Transverse colon (tissue), 3 donors: ENCODE data around the gene SYNE3.

Experiments
- EP300 ChIP-seq: sonication (generic); formaldehyde crosslinking; IDR thresholded peaks from one replicate; pipeline ENCODE4 v1.6.1; 2017; ENCODE audit warnings: antibody characterized with exemption, low read depth
- POLR2A ChIP-seq: fragments of 450-650 bp; IDR thresholded peaks from one replicate; pipeline ENCODE4 v1.6.1; 2016; ENCODE audit warnings: antibody characterized with exemption, mild to moderate bottlenecking, moderate library complexity
- TF ChIP-seq, protein P1 (sequence below), 5 experiments: fragments of 200-600 bp in 3 of 5; fragments of 450-650 bp in 2 of 5; sonication (generic) in 3 of 5; IDR thresholded peaks; 1 replicate in 2 of 5; 2 replicates in 3 of 5; pipeline ENCODE4 v1.5.1; 2016 to 2017; ENCODE audit warnings: antibody characterized with exemption in 5 of 5, inconsistent platforms in 3 of 5, mild to moderate bottlenecking in 2 of 5, moderate library complexity in 1 of 5

DNA sequence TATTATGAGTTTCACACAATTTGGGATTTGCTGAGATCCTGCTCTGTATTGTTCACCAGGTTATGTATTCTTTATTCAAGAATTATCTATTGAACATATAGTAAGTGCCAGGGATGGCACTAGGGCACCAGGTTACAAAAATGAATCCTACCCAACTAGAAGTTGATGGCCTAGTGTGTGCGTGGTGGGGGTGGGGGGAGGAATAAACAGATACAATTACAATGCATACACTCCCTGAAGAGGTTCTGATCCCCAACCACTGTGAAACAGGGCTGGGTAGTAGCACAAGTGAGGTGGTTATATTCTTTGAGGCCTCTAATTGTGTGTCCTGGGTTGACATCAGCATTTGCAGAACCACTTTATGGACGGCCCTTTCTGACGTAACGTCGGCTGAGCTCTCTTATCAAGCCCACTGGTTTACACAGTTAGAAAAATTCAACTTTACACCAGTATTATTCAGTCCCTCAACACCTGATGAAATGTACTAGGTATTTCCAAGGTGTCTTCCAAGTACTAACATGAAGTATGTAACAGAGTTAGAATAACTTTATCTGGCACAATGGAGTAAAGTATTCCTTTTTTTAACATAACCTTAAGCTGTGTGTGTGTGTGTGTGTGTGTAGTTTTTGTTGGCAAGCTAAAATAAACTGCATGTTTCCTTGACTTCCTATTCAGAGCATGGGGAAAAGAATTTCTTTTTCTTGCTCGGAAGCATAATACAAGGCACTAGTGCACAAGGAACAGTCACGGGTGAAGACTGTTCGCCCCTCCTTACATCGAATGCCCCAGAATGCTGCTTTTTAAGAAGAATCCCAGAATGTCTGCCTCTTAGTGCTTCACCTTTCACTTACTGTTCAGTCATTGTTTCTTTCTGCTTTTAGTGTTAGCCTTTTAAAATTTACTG, 10.3 kb upstream of the SYNE3 start:
- TF ChIP-seq, protein P1, sequence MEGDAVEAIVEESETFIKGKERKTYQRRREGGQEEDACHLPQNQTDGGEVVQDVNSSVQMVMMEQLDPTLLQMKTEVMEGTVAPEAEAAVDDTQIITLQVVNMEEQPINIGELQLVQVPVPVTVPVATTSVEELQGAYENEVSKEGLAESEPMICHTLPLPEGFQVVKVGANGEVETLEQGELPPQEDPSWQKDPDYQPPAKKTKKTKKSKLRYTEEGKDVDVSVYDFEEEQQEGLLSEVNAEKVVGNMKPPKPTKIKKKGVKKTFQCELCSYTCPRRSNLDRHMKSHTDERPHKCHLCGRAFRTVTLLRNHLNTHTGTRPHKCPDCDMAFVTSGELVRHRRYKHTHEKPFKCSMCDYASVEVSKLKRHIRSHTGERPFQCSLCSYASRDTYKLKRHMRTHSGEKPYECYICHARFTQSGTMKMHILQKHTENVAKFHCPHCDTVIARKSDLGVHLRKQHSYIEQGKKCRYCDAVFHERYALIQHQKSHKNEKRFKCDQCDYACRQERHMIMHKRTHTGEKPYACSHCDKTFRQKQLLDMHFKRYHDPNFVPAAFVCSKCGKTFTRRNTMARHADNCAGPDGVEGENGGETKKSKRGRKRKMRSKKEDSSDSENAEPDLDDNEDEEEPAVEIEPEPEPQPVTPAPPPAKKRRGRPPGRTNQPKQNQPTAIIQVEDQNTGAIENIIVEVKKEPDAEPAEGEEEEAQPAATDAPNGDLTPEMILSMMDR (IDR thresholded peaks at IDR 0.05), result no peak
- TF ChIP-seq POLR2A (no peak), EP300 (no peak)
